ENCODE data around the gene TEX51.

Gene TEX51

DNA sequence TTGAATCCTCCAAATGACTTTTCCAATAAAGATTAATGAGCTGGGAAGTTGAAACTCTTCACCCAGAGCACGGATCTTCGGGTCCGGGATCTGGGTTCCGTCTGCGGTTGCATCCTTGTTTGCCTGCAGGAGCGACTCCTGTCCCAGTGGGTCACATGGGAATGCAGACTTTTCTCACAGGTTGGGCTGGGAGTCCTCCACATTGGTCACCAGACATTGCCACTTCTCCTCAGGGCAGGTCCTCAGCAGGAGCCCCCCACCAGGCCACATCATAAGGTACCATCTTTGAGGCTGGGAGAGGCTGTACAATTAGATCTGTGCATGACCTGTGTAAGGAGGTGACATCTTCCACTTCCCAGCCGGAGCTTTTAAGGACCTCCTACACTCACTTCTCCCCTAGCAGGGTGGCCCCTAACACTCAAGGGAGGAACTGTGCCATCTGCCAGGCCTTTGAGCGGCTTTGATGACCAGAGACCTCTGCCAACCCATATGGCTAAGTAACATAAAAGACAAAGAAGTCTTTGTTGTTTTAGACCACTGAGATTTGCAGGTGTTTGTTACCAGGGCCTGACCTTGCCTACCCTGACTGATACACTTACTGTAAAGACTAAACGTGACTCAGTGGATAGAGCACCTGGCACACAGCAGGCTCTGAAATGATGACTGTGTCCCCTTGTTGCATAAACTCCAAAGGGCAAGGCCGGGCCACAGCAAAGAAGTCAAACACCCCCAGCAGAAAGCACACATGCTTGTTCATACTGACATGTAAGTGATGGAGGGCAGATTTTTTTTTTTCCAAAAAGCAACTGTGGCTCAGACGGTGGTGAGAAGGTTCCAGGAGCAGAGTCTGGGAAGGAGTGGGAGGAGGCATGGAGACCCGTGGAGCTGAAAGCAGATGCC is 7.9 kb upstream of the TEX51 start:
- no peak for FAIRE-seq
- no peak for DNase-seq (ENCODE audit: insufficient read length, low spot score)

DNA sequence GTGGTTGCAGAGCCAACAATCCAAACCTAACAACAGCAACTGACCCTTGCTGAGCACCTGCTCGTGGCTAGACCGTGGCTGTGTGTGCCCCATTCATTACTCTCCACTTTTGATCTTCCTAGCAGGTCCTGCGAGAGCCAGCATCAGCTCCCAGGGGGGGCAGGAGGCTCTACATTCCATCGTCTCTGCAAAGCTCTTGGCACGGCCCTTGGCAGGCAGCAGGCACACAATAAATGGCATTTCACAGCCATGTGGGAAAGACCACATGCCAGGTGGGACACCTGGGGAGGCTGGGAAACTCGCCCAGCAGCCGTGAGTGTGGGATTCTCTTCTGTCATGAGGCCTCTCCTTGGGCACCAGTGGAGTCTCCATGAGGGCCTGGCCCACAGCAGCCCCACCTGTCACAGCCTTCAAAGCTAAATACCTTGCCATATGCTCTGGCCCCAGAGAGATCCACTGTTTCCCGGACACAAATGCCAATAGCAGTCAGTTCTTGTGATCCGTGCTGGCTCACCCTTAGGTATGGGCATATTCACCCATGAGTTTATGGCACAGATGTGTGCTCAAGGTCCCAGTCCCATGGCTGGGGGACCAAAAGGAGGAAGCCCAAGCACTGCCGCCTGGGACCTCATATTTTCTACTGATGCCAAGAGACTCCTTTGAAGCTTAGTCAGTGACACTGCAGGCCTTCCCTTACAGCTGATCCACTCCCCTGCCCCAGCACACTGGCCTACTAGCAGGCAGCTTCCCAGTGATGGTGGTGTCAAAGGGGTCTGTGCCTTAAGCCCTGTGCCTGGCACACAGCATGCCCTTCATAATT is 6.8 kb upstream of the TEX51 start:
- no peak for FAIRE-seq
- DNase-seq (ENCODE audit: insufficient read length, low spot score), result no peak

DNA sequence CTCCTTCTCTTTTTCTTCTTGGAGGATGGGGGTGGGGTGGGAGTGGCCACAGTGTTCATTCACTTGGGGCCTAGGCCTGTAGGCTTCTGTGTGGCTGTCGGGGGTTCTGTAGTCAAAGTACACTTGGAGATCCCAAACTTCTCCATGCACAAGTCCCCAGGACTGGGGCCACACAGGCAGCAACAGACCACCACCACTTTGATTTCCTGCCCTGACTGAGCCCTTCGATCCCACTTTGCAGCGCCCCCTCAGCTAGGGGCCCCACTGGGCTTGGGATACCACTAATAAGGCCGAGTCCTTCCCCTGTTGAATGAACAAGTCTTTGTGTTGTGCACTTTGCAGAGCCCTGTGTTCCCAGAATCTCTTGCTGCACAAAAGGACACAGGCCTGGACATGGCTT is 5.5 kb upstream of the TEX51 start:
- DNase-seq (ENCODE audit: insufficient read length, low spot score) (no peak), FAIRE-seq (no peak)

DNA sequence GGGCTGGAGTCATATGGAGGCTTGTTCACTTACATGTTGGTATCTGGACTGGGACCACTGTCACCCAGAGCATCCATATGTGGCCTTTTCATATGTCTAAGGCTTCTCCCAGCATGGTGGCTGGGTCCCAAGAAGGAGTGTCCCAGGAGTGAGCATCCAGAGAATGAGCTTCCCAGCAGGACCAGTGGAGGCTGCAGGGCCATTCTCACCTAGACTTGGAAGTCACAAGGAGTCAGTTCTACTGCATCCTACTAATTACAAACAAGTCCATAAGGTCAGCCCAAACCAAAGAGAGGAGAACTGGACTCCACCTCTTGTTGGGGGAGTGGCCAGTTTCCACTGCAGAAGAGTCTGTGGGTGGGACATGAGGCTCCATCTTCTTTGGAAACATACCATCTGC is 5.1 kb upstream of the TEX51 start:
- no peak for FAIRE-seq
- DNase-seq (ENCODE audit: insufficient read length, low spot score), result no peak

DNA sequence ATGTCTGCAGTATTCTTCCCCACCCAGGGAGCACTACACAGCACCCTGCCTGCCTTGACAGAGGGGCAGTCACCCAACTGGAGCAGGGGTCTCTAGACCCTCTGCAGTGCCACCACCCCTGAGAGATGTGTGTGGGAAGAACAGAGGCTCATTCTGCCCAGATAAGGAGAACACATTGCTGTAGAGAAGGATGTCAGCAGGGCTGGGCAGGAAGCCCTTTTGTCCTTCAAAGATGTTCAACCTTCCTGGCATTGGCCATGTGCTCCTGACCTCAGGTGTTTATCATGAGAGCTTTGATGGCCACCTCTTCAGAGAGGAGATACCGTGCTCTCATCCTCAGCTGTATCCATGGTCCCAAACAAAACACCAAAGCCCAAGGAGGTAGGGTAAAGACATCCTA is 4.6 kb upstream of the TEX51 start:
- no peak for DNase-seq (ENCODE audit: insufficient read length, low spot score)
- FAIRE-seq, result no peak

DNA sequence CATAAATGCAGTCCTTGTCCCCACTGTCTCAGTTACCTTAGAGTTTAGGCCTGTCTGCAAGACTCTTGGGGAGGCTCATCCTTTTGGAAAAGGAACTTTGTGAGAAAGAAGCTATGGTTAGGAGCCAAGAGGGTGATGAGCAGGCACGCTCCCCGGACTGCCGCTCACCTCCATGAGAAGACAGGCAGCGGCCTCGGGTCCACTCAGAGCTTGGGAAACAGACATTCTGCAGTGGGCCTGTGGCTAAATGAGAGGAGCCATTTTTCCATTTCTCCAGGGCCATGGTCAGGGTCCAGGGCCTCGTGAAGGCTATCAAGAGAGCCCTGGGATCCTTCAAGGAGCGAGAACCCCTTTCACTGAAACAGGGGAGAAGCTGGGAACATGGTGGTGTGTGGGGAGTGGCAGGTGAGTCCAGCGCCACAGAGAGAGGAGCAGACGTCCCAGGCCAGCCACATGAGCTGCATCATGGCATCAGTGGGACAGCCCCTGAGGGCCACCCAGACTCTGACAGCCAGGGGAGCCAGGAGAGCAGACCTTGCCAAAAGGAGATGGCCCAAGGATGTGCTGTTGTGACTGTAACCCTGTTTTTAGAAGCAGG is 4.0 kb upstream of the TEX51 start:
- no peak for FAIRE-seq
- DNase-seq (ENCODE audit: insufficient read length, low spot score), result no peak

DNA sequence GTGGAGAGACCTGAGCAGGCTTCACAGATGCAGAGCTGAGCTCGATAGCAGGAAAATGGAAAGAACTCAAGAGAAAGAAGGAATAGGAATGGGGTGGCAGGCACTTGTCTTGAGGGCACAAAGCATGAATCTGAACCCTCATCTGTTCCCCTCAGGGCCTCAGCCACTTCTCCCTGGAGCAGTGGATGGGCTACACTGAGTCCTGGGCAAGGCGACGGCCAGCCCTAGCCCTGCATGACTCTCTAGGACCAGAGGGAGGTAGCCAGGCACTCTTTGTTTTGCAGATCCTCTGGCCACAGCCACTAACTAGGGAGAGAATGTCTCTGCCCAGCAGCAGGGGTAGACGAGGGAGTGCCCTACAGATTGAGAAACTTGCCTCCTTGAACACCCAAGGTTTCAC is 3.4 kb upstream of the TEX51 start:
- DNase-seq (ENCODE audit: insufficient read length, low spot score) (no peak), FAIRE-seq (no peak)

DNA sequence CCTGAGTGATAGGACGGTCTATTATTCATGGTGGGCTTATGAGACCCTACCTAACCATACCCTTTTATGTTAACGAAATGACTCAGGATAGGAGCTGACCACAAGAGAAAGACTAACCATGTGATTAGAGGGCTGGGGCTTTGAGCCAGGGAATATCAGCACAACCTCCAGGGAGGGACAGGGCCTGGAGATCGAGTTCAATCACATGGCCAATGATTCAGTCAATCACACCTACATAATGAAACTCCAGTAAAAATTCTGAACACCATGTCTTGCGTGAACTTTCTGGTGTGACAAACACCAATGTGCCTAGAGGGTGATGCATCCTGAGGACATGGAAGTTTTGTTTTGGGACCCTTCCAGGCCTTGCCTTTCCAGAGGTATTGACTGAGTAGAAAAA is 2.2 kb upstream of the TEX51 start:
- DNase-seq (ENCODE audit: insufficient read length, low spot score) (no peak), FAIRE-seq (no peak)

DNA sequence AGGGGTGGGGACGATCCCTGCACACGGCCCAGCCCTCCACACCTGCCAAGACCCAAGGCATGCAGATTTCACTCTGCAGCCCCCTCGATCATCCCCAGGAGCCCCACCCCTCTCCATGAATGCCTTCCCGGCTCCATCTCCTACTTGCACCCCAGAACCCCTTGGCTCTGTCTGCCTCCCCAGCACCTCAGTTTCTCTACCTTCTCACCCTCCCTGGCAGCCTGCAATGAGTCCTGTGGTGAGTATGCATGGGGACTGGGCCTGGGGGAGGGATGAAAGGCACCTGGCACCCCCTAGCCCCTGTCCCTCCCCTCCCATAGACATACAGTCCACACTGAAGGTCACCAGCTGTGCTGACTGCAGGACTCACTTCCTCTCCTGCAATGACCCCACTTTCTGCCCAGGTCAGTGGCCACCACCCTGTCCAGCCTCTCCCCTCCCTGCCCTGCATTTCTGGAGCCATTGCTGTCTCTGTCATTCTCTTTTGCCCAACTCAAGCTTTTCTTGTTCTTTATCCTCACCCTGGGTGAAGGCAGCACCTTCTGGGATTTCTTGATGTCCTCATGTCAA is 1.0 kb downstream of the TEX51 start:
- FAIRE-seq (no peak), DNase-seq (ENCODE audit: insufficient read length, low spot score) (no peak)

DNA sequence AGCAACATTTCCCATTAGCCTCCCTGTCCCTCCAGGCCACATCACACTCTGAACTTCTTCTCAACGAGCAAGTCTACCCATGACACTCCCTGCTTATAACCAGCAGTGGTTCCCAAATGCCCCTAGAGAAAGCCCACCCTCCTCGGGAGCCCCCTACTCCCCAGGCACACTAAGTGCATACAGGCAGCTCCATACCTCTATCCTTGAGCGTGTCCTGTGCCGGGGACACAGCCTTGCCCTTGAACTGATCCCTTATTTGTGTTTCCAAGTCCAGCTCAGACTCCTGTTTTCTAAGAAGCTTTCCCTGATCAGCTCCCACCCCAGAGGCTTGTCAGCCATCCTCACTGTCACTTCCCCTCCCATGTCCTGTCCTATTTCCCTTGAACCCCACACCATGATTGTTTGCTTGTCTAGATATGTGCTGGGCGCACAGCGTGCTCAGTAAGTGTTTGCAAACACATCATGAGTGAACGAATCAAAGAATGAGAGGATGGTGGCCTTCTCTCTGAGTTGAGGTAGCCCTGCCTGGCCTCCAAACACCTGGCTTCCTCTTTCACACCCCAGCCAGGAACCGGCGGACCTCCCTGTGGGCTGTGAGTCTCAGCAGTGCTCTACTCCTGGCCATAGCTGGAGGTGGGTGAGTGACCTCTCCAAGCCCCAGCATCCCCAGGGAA is 2.1 kb downstream of the TEX51 start:
- FAIRE-seq (no peak), DNase-seq (ENCODE audit: insufficient read length, low spot score) (no peak)

DNA sequence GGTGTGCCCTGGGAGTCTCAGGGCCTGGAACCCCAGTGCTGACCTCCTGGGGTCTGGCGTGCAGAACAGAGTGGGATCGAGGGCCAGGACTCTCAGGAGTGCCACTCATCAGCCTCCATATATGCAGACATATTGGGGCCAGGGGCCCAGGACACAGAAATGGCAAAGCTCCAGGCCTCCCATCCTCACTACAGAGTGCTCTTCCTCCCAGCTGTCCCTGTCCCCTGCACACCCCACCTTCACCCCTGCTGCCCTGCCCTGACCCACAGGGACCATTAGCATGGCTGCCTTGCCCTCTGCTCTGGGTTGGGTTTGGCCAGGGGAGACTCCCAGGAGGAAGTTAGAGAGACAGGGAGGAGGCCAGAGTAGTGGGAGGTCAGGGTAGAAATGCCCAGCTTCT is 2.8 kb downstream of the TEX51 start:
- FAIRE-seq (no peak), DNase-seq (ENCODE audit: insufficient read length, low spot score) (no peak)

DNA sequence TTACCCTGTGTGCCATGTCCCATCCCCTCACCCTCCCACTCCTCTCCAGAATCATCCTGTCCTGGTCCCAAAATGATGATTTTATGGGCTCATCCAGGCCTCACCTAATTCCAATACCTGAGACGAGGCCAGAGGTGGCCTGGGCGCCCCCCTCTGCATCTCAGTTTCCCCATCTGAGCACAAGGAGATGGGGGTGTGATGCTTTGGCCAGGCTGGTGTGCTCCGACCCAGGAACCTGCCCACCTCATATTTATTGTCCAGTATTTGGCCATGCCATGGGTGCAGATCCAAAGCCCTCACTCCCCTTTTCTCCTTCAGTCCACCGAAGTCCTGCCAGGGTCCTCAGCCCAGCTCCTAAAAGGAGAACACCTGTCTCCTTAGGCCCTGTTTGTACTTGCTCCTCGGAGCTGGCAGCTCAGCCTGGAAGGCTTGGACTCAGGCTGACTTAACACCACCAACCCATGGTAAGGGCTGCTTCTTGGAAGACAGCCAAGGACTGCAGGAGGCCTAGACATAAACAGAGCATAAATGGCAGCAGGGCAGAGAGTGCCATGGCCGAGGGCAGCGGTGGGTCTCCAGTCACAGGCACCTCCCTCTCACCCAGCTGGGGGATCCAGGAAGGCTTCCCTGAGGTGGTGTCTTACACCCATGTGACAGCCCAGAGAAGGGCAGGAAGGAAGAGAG is 3.6 kb downstream of the TEX51 start:
- FAIRE-seq (no peak), DNase-seq (ENCODE audit: insufficient read length, low spot score) (no peak)

DNA sequence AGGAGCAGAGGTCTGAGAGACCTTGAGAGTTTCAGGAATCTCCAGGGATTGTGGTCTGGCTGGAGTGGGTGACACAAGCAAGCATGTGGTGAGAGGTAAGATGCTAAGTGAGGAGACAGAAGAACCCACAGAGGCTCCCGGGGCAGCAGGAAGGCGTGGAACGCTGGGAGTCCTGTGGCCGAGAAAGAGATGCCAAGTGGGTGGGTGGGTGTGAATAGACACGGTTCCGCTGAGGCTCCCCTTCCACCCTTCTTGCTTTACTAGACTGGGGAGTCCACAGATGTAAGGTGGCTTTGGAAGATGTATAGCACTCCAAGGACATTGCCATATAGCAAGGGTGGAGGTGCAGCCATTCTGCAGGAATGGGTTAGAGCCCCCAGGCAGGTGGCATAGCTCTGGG is 4.2 kb downstream of the TEX51 start:
- DNase-seq (ENCODE audit: insufficient read length, low spot score), result no peak
- no peak for FAIRE-seq

DNA sequence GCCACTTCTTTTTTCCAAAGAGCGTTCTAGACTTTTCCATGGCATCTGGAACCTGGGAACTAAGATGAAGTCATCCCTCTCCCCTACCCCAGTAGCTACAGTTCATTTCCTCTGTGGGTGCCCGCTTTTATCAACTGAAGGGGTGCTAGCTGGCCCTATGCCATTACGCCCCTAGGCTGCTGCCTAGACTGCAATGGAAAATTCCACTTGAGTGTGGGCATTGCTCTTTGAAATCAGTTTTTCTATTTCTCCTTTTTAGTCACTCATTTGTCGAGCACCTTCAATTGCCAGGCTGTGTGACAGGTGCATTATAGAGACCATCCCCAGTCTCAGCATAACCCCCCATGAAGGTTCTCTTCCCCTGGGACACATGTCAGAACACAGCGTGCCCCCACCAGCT is 7.3 kb downstream of the TEX51 start:
- FAIRE-seq (no peak), DNase-seq (ENCODE audit: insufficient read length, low spot score) (no peak)

DNA sequence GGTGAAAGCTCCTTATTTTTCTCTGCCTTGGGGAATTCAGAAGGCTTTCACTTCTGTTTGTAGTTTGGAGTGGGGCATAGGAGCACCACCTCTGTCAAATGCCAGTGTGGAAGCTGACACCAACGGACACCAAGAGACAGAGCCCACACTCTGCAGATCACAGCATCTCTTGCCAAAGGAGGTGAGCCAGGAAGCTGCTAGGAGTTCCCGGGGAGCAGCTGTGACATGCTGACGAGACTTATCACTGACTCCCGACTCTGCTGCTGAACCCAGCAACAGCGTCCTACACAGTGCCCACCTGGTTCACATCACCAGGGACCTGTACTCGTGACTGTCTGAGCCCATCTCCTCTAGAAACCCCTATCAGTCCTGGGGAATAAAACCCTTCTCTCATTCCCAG is 8.1 kb downstream of the TEX51 start:
- FAIRE-seq, result no peak

DNA sequence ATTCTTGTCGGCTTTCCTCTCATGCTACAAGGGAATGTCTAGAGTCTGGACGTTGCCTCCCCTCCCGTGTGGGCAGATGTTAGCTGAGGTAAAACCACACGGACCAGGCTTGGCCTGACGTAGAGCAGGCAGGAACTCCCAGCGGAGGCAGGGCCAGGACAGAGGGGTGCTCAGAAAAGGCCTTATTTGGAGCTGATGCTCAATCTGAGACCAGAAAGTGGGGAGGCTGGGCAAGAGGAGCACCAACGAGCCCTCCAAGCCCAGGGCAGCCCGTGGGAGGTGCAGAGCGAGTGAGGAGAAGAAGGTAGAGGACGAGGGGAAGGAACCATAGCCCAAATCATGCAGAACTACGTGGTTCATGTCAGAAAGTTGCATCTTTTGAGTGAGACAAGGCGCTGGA is 9.0 kb downstream of the TEX51 start:
- DNase-seq (ENCODE audit: insufficient read length, low spot score) (no peak), FAIRE-seq (no peak)

More for the DNA sequence above, 8.1 kb downstream of the TEX51 start:
- no peak for DNase-seq (ENCODE audit: insufficient read length, low spot score)

DNA sequence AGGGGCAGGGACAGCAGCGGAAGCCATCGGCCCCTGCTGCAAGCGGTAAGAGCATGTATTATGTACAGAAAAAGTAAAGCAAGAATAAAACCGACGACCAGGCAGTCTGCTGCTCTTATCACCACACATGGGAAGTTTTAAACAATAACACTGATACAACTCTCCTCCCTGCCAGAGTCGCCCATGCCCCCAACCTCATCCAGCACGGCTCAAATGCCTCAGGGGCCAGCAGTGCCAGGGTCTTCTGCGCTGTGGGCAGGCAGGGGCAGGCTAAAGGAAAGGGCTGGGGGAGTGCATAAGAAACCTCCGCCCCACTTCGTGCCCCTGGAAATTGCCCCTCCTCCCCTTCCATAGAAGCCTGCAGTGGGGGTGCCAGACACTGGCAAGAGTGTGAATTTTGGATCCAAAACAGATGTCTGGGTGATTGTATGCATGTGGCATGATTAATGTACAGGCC is 10.1 kb downstream of the TEX51 start:
- DNase-seq (ENCODE audit: insufficient read length, low spot score) (no peak), FAIRE-seq (no peak)

DNA sequence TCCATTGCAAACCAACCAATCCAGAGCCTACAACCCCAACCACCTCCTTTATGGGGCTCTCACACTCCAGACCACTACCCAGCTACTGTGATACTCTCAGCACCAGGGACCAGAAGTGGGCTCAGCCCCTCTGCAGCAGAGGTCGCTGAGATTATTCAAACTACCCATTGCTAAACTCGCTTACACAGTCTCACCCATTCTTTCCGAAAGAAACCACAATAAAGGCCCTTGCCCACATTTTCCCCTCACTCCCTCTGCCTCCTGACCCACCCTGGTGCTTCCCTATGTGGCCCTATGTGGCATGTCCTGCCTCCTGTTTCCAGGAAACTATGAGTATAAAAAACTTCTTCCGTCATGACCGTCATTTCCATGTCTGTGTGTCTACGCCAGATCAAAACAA is 10.7 kb downstream of the TEX51 start:
- DNase-seq (ENCODE audit: insufficient read length, low spot score) (no peak), FAIRE-seq (no peak)

DNA sequence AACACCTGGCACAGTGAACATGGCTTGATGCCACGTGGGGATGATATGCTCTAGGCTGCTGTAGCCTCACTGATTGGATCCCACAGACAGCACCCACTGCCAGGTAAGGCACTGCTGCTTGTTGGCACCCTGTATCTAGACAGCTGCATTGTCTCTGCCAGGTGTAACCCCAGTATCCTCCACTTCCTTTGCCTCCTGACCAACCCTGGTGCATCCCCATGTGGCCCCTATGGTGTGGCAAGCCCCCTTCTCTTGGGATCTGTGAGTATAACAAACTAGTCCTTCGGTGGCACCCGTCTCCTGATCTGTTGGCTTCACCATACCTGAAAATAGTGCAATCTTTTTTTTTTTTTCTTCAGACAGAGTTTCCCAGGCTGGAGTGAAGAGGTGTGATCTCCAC is 11.1 kb downstream of the TEX51 start:
- no peak for FAIRE-seq
- no peak for DNase-seq (ENCODE audit: insufficient read length, low spot score)

DNA sequence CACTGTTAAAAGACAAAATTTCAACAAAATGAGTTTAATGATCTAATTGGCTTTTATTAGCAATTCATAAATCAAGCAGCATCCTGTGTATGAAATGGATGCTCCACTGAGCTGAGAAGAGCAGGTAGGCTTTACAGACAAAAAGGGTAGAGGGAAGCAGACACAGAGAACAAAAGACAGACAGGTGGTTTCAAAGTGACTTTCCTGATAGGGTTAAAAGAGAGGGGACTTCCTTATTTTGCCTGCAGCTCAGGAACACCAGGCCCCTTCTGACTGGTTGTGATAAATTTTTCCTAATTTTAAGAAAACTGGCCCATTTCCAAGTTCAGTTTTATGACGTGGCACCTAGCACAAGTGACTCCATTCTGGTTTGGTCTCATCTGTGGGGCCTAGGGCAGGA is 11.9 kb downstream of the TEX51 start:
- DNase-seq (ENCODE audit: insufficient read length, low spot score), result no peak
- FAIRE-seq, result no peak

All from HTR-8/SVneo (cell line).